GM21619 (cell line): ENCODE results near the gene EMP3.
"Not testable (repeated sequence)": the region's sequence is repeated elsewhere in the genome, so short reads cannot be mapped to it uniquely, and the experiment has no call there.

ENCODE experiments used
- ATAC-seq: cut with Tn5 transposase; IDR thresholded peaks from one replicate; pipeline ENCODE4 v1.9.1; 2021; ENCODE audit not compliant: unreplicated experiment

EMP3 gene

GRCh38 chr19:48315712-48316111, 9.6 kb upstream of the EMP3 start:
- ATAC-seq = no peak

GRCh38 chr19:48317708-48317960, 7.7 kb upstream of the EMP3 start:
- ATAC-seq = not testable (repeated sequence)

GRCh38 chr19:48318286-48318987, 6.9 kb upstream of the EMP3 start:
- no peak for ATAC-seq

- no peak for ATAC-seq
Measured at GRCh38 chr19:48319647-48320541, 5.5 kb upstream of the EMP3 start.

GRCh38 chr19:48321372-48321621, 4.1 kb upstream of the EMP3 start:
- ATAC-seq = peak; percentile 39

- peak; percentile 57 for ATAC-seq
Measured at GRCh38 chr19:48321622-48322591, 3.4 kb upstream of the EMP3 start.

GRCh38 chr19:48329167-48329891, 4.0 kb downstream of the EMP3 start:
- no peak for ATAC-seq

- peak; percentile 25 for ATAC-seq
Measured at GRCh38 chr19:48330012-48330681, 4.8 kb downstream of the EMP3 start.

GRCh38 chr19:48332351-48332661, 7.0 kb downstream of the EMP3 start:
- ATAC-seq = no peak

- ATAC-seq = peak; percentile 47
Measured at GRCh38 chr19:48332662-48333466, 7.5 kb downstream of the EMP3 start.

GRCh38 chr19:48333467-48334384, 8.4 kb downstream of the EMP3 start:
- ATAC-seq = peak; percentile 39

GRCh38 chr19:48338253-48338755, 13.0 kb downstream of the EMP3 start:
- ATAC-seq = no peak

GRCh38 chr19:48338802-48339503, 13.6 kb downstream of the EMP3 start:
- no peak for ATAC-seq

- no peak for ATAC-seq
Measured at GRCh38 chr19:48340995-48341394, 15.6 kb downstream of the EMP3 start.

- no peak for ATAC-seq
Measured at GRCh38 chr19:48341515-48342413, 16.4 kb downstream of the EMP3 start.

GRCh38 chr19:48342414-48342738, 17.0 kb downstream of the EMP3 start:
- no peak for ATAC-seq
